PC-9 (cell line): Measurements from ENCODE around the gene PARP16. TPM values are rescaled to one million over a fixed set of nuclear protein-coding genes. Genes with fewer than 3 reads are reported as not detected.

Experiments
- BruUV-seq: library from RNA; stranded (reverse); fragments of 400-500 nt; replicated peaks from 2 replicates; lab custom pipeline; 2021; lab: Mats Ljungman, UMichigan
- CTCF ChIA-PET: fragments of 300-600 bp; sonication (Branson Sonifier 250); formaldehyde crosslinking; loops from one replicate; lab custom pipeline; 2022; ENCODE audit warnings: antibody characterized with exemption; lab: Charles Lee
- POLR2A ChIA-PET: fragments of 300-600 bp; sonication (Branson Sonifier 250); formaldehyde crosslinking; loops from one replicate; lab custom pipeline; 2022; ENCODE audit warnings: antibody characterized with exemption; ENCODE audit not compliant: unreplicated experiment; lab: Charles Lee
- DNase-seq, 2 experiments: peaks; one replicate each; pipeline versions ENCODE4 v3.0.0 to v3.0.0-alpha.2; 2015 to 2022; ENCODE audit warnings: mixed read lengths in 1 of 2
- H2AFZ ChIP-seq: fragments of 200-600 bp; sonication (generic); 2 replicates; pipeline ENCODE4 v1.8.1; 2017; ENCODE audit warnings: antibody characterized with exemption
- H3F3A ChIP-seq: fragments of 200-600 bp; sonication (generic); 2 replicates; pipeline ENCODE4 v1.8.1; 2017; ENCODE audit warnings: antibody characterized with exemption, mild to moderate bottlenecking, low read depth; ENCODE audit not compliant: insufficient read depth
- H3K27ac ChIP-seq: fragments of 200-600 bp; sonication (generic); 2 replicates; pipeline ENCODE4 v1.6.1; 2016; ENCODE audit warnings: mixed run types
- H3K27me3 ChIP-seq: fragments of 200-600 bp; sonication (generic); 2 replicates; pipeline ENCODE4 v1.6.1; 2016; ENCODE audit warnings: low read depth, mixed run types; ENCODE audit not compliant: insufficient read depth
- H3K36me3 ChIP-seq: fragments of 200-600 bp; sonication (generic); 2 replicates; pipeline ENCODE4 v1.6.1; 2016; ENCODE audit warnings: low read depth, mixed run types
- H3K4me1 ChIP-seq: fragments of 200-600 bp; sonication (generic); replicated peaks from 2 replicates; pipeline ENCODE4 v1.6.1; 2016; ENCODE audit warnings: mixed run types; ENCODE audit not compliant: insufficient read depth
- H3K4me2 ChIP-seq: fragments of 200-600 bp; sonication (generic); 2 replicates; pipeline ENCODE4 v1.6.1; 2017; ENCODE audit warnings: mixed run types
- H3K4me3 ChIP-seq: fragments of 200-600 bp; sonication (generic); 2 replicates; pipeline ENCODE4 v1.6.1; 2016; ENCODE audit warnings: mixed run types
- H3K79me2 ChIP-seq: fragments of 200-600 bp; sonication (generic); 2 replicates; pipeline ENCODE4 v1.6.1; 2017; ENCODE audit warnings: low read depth, mixed run types
- H3K9me2 ChIP-seq: fragments of 200-600 bp; sonication (generic); 2 replicates; pipeline ENCODE4 v1.8.1; 2017; ENCODE audit warnings: mild to moderate bottlenecking; ENCODE audit not compliant: insufficient read depth
- H3K9me3 ChIP-seq: fragments of 200-600 bp; sonication (generic); 2 replicates; pipeline ENCODE4 v1.8.1; 2016; ENCODE audit warnings: low read depth; ENCODE audit not compliant: insufficient read depth
- H4K20me1 ChIP-seq: fragments of 200-600 bp; sonication (generic); 2 replicates; pipeline ENCODE4 v1.8.1; 2017; ENCODE audit not compliant: insufficient read depth
- CTCF ChIP-seq: fragments of 200-600 bp; sonication (generic); conservative IDR thresholded peaks from 2 replicates; pipeline ENCODE4 v1.6.1; 2017; ENCODE audit warnings: mixed run types, antibody characterized with exemption, mild to moderate bottlenecking, moderate library complexity
- EZH2 ChIP-seq: fragments of 200-600 bp; sonication (generic); IDR thresholded peaks from 2 replicates; pipeline ENCODE4 v1.8.0; 2017; ENCODE audit warnings: antibody characterized with exemption, low read depth
- intact Hi-C: fragments of 100-400 bp; cut with micrococcal nuclease; formaldehyde crosslinking; loops from one replicate; pipeline ENCODE4 v1.10.0; 2022; ENCODE audit not compliant: unreplicated experiment
- total RNA-seq: library from RNA; stranded (reverse); gene quantifications from 2 replicates; pipeline ENCODE4 v1.2.3, GENCODE V29; 2021

PARP16 gene
- total RNA-seq, 1 experiment from 2014 or later: 12.3 TPM

- intact Hi-C loops: no loop called here
- CTCF ChIA-PET: no interaction called here
Observed at GRCh38 chr15:65311760-65312159, 25.1 kb upstream of the PARP16 start.

GRCh38 chr15:65310431-65311137, 23.9 kb upstream of the PARP16 start:
- H3K4me1 ChIP-seq: no peaks in the 10 kb centered on the region
- no peak overlapping the region for H3K27ac ChIP-seq
- H4K20me1 ChIP-seq: no peaks in the 10 kb centered on the region
- CTCF ChIA-PET: interaction anchor here (0.6 to 0.7 kb wide), 2 partner anchors 58 to 792 kb away, joined by 8 read pairs; no protein-coding TSS in a partner anchor
- no TSS peak for BruUV-seq
- no peaks in the 10 kb centered on the region for H3K9me3 ChIP-seq
- H2AFZ ChIP-seq: no peak overlapping the region
- intact Hi-C loops: no loop called here
- peaks cover 7% of the 10 kb centered on the region; the same call in 1 of the 2 replicates for H3F3A ChIP-seq
- no peaks in the 10 kb centered on the region for H3K79me2 ChIP-seq
- H3K36me3 ChIP-seq: no peaks in the 10 kb centered on the region
- no peak overlapping the region for H3K4me2 ChIP-seq
- H3K9me2 ChIP-seq: no peaks in the 10 kb centered on the region
- no peaks in the 10 kb centered on the region for H3K27me3 ChIP-seq
- POLR2A ChIA-PET: no interaction called here
- H3K4me3 ChIP-seq: no peak overlapping the region
- TF ChIP-seq EZH2: no peak
- no peak for TF ChIP-seq CTCF
- DNase-seq: no peak

More at GRCh38 chr15:65311760-65312159, 25.1 kb upstream of the PARP16 start:
- H3K9me2 ChIP-seq: no peaks in the 10 kb centered on the region
- no peak overlapping the region for H3K27ac ChIP-seq
- no peaks in the 10 kb centered on the region for H3K9me3 ChIP-seq
- no peaks in the 10 kb centered on the region for H3K36me3 ChIP-seq
- H2AFZ ChIP-seq: no peak overlapping the region
- H3K4me2 ChIP-seq: no peak overlapping the region
- POLR2A ChIA-PET: no interaction called here
- no TSS peak for BruUV-seq
- no peaks in the 10 kb centered on the region for H3F3A ChIP-seq
- TF ChIP-seq EZH2 (no peak), CTCF (no peak)
- DNase-seq: no peak
- H3K4me3 ChIP-seq: no peak overlapping the region
- no peaks in the 10 kb centered on the region for H3K79me2 ChIP-seq
- H4K20me1 ChIP-seq: no peaks in the 10 kb centered on the region
- no peaks in the 10 kb centered on the region for H3K27me3 ChIP-seq
- H3K4me1 ChIP-seq: no peaks in the 10 kb centered on the region

DNA sequence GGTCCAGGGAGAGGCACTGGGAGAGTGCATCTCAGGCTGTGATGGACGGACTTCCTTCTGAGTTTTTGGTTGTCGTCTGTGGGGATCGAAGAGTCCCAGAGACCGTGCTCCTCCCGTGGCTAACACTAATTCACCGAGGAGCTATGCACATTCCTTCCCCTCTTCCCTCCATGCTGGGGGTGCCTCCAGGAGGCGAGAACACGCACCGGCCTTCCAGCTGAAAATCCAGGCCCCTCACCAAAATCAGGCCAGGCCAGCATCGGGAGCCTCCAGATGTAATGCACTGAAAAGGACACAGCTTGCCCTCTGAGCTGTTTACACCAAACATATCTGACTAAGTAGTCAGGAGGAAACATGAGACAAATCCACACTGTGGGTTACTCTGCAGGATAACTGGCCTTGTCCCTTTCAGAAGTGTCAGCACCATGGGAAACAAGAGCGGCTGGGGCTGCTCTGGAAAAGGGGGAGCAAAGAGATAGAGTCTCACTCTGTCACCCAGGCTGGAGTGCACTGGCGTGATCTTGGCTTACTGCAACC, 23.3 kb upstream of the PARP16 start:
- POLR2A ChIA-PET: no interaction called here
- Histone ChIP-seq H3K27me3 (no peaks in the 10 kb centered on the region), H3F3A (peaks cover 14% of the 10 kb centered on the region; the same call in 1 of the 2 replicates), H3K4me1 (peaks cover 4% of the 10 kb centered on the region; the same call in 1 of the 2 replicates), H3K4me2 (no peak overlapping the region), H3K79me2 (no peaks in the 10 kb centered on the region), H3K36me3 (no peaks in the 10 kb centered on the region), H3K4me3 (no peak overlapping the region), H3K9me2 (no peaks in the 10 kb centered on the region), H3K9me3 (no peaks in the 10 kb centered on the region), H3K27ac (no peak overlapping the region), H4K20me1 (no peaks in the 10 kb centered on the region), H2AFZ (no peak overlapping the region)
- no peak for DNase-seq
- CTCF ChIA-PET: no interaction called here
- BruUV-seq: no TSS peak
- TF ChIP-seq CTCF (no peak), EZH2 (no peak)
- intact Hi-C loops: no loop called here
